GM23248 (cell line): ENCODE data around the gene LPP.

Experiments
- EZH2 ChIP-seq: fragments of 200-600 bp; sonication (generic); IDR thresholded peaks from 2 replicates; pipeline ENCODE4 v1.6.1; 2018; ENCODE audit warnings: antibody characterized with exemption, mild to moderate bottlenecking; ENCODE audit not compliant: insufficient read depth, poor library complexity, severe bottlenecking
- EZH2phosphoT487 ChIP-seq: fragments of 200-600 bp; sonication (generic); IDR thresholded peaks from 2 replicates; pipeline ENCODE4 v1.6.1; 2018; ENCODE audit warnings: antibody characterized with exemption, moderate library complexity, mild to moderate bottlenecking, low read depth; ENCODE audit not compliant: insufficient read depth

GRCh38 chr3:188925376-188925775 lies 771.4 kb downstream of the LPP start:
- no peak for TF ChIP-seq EZH2phosphoT487
- TF ChIP-seq EZH2: no peak
